ENCODE results near the gene RUFY4. TPM values are rescaled to one million over a fixed set of nuclear protein-coding genes. Genes with fewer than 3 reads are reported as not detected.

Gene RUFY4
- total RNA-seq, 2 experiments from 2014 or later, result 0.93 to 1.8 TPM

DNA sequence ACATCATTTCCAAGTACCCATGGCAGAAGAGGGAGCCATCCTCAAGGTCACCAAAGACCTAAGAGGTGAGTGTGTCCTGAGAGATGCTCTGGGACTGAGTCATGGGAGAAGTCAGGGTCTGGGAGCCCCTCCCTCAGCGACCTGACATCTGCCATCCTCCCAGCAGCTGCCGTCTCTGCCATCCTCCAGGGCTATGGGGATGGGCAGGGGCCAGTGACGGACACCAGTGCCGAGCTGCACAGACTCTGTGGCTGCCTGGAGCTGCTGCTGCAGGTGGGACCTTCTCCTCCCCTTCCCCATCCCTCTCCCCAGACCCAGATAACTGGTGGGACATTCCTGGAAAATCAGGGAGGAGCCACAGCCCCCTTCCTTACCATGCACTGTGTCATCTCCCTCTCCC lies 1.5 kb downstream of the RUFY4 start:
- Mint-ChIP-seq H3K27me3 (peaks cover 21% of the 10 kb centered on the region), H3K4me3 (no peak overlapping the region), H3K27ac (no peak overlapping the region), H3K4me1 (ENCODE audit: low read depth) (peaks cover 8% of the 10 kb centered on the region), H3K9me3 (no peaks in the 10 kb centered on the region), H3K36me3 (no peaks in the 10 kb centered on the region)
- ChIA-PET CTCF (interaction anchor here (1.1 to 1.4 kb wide), 3 partner anchors 34 to 285 kb away, joined by 3 to 4 read pairs (median 3); no protein-coding TSS in a partner anchor), POLR2A (no interaction called here)
- no peak for DNase-seq
- intact Hi-C loops (cut with micrococcal nuclease), result no loop called here

DNA sequence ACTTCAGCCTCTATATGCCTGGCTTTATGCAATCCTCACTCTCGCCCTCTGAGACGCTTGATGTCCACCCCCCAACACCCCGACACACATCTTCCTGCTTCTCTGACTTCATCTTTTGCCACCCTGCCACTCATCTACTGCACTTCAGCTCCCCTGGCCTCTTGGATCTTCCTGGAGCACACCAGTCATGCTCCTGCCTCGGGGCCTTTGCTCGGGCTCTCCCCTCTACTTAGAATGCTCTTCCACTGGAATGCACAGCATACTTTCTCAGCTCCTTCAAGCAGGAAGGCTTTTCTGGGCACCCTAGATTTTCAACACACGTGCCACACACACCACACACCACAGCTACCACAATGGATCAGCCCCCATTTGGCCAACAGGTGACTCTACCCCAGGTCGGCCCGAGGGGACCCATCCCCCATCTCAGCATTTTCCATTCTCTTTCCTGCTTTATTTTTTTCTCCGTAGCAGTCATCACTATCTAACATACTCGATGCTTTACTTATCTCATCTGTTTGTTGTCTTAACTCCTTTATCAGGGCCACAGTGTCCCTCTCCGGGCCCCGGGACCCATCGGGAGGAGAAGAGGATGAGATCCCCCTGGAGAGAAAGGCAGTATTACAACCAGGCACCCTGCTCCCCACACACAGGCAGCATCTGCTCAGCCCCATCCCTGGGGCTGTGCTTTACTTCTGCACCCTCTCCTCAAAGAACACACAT lies 2.3 kb downstream of the RUFY4 start:
- Mint-ChIP-seq H3K4me3 (no peak overlapping the region), H3K27ac (no peak overlapping the region), H3K9me3 (no peaks in the 10 kb centered on the region), H3K27me3 (peaks cover 21% of the 10 kb centered on the region), H3K4me1 (ENCODE audit: low read depth) (peaks cover 8% of the 10 kb centered on the region), H3K36me3 (no peaks in the 10 kb centered on the region)
- CTCF ChIA-PET, result interaction anchor here (1.4 to 2.0 kb wide), 2 partner anchors 35 to 286 kb away, joined by 3 to 4 read pairs; no protein-coding TSS in a partner anchor
- POLR2A ChIA-PET, result no interaction called here
- intact Hi-C loops (cut with micrococcal nuclease), result no loop called here
- no peak for DNase-seq

DNA sequence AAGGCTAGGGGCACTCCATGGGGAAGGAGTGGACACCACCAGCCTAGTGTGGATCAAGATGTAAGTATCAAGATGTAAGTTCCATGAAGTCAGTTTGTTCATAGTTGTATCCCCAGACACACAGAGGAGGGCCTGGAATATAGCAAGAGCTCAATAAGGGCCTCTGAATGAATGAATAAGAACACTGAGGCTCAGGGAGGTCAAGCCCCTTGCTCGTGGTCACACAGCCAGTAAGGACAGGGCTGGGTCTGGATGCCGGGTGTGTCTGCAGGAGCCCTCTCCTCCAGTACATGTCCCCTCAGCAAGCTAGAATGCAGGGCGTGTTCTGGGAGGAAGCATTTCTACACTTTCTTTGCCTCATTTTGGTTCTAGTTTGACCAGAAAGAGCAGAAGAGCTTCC lies 2.9 kb downstream of the RUFY4 start:
- intact Hi-C loops (cut with micrococcal nuclease), result no loop called here
- CTCF ChIA-PET, result interaction anchor here (2.0 kb wide), 1 partner anchor 286 kb away, joined by 4 read pairs; no protein-coding TSS in a partner anchor
- Mint-ChIP-seq H3K27me3 (peaks cover 17% of the 10 kb centered on the region), H3K9me3 (no peaks in the 10 kb centered on the region), H3K27ac (no peak overlapping the region), H3K4me3 (no peak overlapping the region), H3K36me3 (no peaks in the 10 kb centered on the region), H3K4me1 (ENCODE audit: low read depth) (peaks cover 8% of the 10 kb centered on the region)
- DNase-seq, result no peak
- POLR2A ChIA-PET, result no interaction called here

DNA sequence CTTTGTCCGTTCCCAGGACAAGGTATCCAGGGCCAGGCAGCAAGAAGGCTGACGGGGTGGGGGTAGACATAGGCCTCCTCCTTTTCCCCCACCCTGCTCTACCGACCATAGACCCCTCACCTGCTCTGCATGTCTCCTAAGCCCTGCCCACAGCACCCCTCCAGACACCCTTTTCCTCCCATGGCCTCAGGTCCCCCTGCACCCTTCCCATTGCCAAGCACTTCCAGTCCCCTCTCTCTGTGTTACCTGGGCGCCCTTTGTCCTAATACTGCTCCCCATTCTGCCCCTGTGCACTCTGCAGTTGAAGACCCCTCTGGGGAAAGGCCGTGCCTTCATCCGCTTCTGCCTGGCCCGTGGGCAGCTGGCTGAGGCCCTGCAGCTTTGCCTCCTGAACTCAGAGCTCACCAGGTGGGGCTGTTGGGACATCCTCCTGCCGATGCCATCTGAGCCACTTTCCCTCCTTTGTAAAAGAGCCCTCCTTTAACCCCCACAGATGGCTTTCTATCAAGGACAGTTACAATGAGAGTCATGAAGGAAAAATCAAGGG lies 3.5 kb downstream of the RUFY4 start:
- peaks cover 13% of the 10 kb centered on the region for H3K27me3 Mint-ChIP-seq
- no peak overlapping the region for H3K27ac Mint-ChIP-seq
- peaks cover 8% of the 10 kb centered on the region for H3K4me1 Mint-ChIP-seq (ENCODE audit: low read depth)
- POLR2A ChIA-PET, result no interaction called here
- no peak overlapping the region for H3K4me3 Mint-ChIP-seq
- intact Hi-C loops (cut with micrococcal nuclease), result no loop called here
- DNase-seq, result no peak
- no peaks in the 10 kb centered on the region for H3K9me3 Mint-ChIP-seq
- H3K36me3 Mint-ChIP-seq, result no peaks in the 10 kb centered on the region
- CTCF ChIA-PET, result interaction anchor here (2.0 kb wide), 1 partner anchor 287 kb away, joined by 4 read pairs; no protein-coding TSS in a partner anchor

DNA sequence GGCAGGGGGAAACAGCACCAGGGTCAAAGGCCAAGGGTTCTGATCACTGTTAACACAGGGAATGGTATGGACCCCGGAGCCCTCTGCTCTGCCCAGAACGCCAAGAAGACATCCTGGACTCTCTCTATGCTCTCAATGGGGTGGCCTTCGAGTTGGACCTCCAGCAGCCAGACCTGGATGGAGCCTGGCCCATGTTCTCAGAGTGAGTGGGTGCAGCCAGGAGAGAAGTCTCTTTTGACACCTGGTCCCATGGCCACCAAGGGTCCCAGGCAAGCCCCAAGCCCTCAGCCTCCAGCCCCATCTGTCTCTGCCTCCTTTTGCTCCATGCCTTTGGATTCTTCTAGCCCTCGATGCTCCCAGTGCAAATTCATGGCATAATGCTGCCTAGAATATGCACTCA lies 4.1 kb downstream of the RUFY4 start:
- Mint-ChIP-seq H3K27me3 (peaks cover 9% of the 10 kb centered on the region), H3K27ac (no peak overlapping the region), H3K4me1 (ENCODE audit: low read depth) (peaks cover 8% of the 10 kb centered on the region), H3K4me3 (no peak overlapping the region), H3K36me3 (no peaks in the 10 kb centered on the region), H3K9me3 (no peaks in the 10 kb centered on the region)
- POLR2A ChIA-PET, result no interaction called here
- CTCF ChIA-PET, result interaction anchor here (0.6 to 1.6 kb wide), 5 partner anchors 10 to 1317 kb away, joined by 3 to 9 read pairs (median 3); no protein-coding TSS in a partner anchor
- intact Hi-C loops (cut with micrococcal nuclease), result no loop called here
- no peak for DNase-seq

DNA sequence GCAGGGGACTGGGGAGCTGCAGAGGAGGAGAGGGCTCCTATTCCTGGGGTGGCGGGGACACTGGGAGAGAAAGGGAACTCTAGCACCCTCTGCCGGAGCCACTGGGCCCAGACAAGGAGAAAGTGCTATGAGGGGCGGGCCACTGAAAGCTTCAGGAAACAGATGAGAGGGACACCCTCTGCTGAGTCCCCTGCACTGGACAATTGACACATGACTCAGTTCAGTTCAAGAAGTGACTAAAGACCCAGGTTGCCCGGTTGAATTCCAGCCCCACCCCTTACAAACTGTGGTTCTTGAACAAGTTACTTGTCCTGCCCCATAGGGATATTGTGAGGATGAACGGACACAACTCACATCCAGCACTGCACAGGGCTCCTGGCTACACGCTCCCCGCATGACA lies 5.0 kb downstream of the RUFY4 start:
- intact Hi-C loops (cut with micrococcal nuclease), result no loop called here
- CTCF ChIA-PET, result interaction anchor here (0.6 to 1.6 kb wide), 5 partner anchors 10 to 1318 kb away, joined by 3 to 9 read pairs (median 3); no protein-coding TSS in a partner anchor

DNA sequence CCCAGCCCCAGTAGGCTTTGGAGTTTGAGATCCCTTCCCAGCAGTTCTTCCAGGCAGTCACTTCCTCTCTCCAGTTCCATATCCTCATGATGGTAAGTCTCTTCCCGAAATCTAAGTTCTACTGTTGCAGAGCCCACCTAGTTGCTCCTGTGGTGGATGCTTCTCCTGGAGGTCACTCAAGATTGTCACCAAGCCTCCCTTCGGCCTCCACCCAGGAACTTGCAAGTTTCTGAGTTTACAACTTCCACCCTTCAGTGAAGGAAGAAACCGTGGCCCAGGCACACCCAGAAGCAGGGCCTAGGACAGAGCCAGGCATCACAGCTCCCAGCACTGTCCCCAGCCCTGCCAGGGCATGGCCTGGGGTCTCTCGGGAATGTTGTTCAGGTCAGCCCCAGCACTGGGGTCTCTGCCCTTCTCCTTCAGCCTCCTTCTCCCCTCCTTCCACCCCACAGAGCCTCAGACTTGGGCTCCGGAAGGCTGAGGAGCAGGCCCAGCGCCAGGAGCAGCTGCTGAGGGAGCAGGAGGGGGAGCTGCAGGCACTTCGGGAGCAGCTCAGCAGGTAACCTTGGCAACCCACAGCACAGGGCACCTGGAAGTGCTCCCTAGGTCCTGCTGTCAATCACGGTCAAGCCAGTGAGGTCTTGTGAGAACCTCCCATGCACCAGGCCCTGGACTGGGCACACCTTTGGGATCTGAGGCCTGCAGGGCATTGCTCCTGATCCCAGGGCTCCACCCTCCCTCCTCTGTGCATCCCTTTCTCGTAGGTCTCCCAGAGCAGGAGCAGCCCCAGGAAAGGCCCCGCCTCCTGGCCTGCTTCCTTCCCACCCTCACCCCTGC lies 7.1 kb downstream of the RUFY4 start:
- H3K9me3 Mint-ChIP-seq, result no peaks in the 10 kb centered on the region
- no peak overlapping the region for H3K4me3 Mint-ChIP-seq
- H3K36me3 Mint-ChIP-seq, result no peaks in the 10 kb centered on the region
- POLR2A ChIA-PET, result no interaction called here
- DNase-seq, result no peak
- H3K4me1 Mint-ChIP-seq (ENCODE audit: low read depth), result no peaks in the 10 kb centered on the region
- no peak overlapping the region for H3K27ac Mint-ChIP-seq
- CTCF ChIA-PET, result interaction anchor here (1.0 to 1.4 kb wide), 2 partner anchors 287 to 290 kb away, joined by 3 to 4 read pairs; no protein-coding TSS in a partner anchor
- H3K27me3 Mint-ChIP-seq, result peaks cover 5% of the 10 kb centered on the region
- intact Hi-C loops (cut with micrococcal nuclease), result no loop called here

More for the DNA sequence above, 5.0 kb downstream of the RUFY4 start:
- no peak overlapping the region for H3K27ac Mint-ChIP-seq
- no peak overlapping the region for H3K4me3 Mint-ChIP-seq
- peak; percentile 48 for DNase-seq
- peaks cover 5% of the 10 kb centered on the region for H3K27me3 Mint-ChIP-seq
- no peaks in the 10 kb centered on the region for H3K36me3 Mint-ChIP-seq
- POLR2A ChIA-PET, result interaction anchor here (0.7 kb wide), 1 partner anchor 179 kb away, joined by 3 read pairs; no protein-coding TSS in a partner anchor
- H3K4me1 Mint-ChIP-seq (ENCODE audit: low read depth), result peaks cover 4% of the 10 kb centered on the region
- H3K9me3 Mint-ChIP-seq, result no peaks in the 10 kb centered on the region

DNA sequence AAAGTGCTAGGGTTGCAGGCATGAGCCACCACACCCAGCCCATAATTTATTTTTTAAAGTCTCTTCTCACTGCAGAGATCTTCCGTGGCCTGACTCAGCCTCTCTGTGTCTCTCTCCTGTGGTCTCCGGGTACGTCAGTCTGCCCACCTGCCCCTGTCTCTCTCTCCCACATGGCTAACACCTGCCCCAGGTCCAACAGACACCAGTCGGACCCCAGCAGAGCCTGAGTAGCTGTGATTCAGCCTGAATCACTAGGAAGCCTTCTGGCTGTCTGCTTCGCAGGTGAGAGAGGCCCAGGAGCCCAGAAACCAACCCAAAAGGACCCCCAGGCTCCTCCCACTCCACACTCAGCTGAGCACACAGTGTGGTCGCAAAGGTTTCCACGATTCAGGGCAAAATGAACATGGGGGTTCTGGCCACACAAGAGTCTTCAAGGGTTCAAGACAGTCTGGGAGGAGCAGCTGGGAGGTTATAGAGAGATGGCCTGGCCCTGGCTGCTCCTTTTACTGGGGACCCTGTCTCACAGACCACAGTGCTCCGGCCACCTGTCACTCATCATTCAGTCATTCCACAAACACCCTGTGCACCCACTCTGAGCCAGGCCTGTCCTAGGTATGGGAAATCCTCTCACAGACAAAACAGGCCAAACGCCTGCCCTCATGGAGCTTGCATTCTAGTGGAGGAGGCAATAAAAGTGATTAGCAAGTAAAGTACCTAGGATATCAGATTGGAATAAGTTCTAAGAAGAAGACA lies 8.6 kb downstream of the RUFY4 start:
- no peak for DNase-seq
- H3K27ac Mint-ChIP-seq, result no peak overlapping the region
- peaks cover 5% of the 10 kb centered on the region for H3K27me3 Mint-ChIP-seq
- H3K36me3 Mint-ChIP-seq, result no peaks in the 10 kb centered on the region
- ChIA-PET CTCF (interaction anchor here (1.4 to 2.2 kb wide), 2 partner anchors 9 to 288 kb away, joined by 4 to 6 read pairs; partner anchors contain the start of gene RUFY4), POLR2A (no interaction called here)
- H3K9me3 Mint-ChIP-seq, result no peaks in the 10 kb centered on the region
- H3K4me3 Mint-ChIP-seq, result no peak overlapping the region
- intact Hi-C loops (cut with micrococcal nuclease), result no loop called here
- no peaks in the 10 kb centered on the region for H3K4me1 Mint-ChIP-seq (ENCODE audit: low read depth)

DNA sequence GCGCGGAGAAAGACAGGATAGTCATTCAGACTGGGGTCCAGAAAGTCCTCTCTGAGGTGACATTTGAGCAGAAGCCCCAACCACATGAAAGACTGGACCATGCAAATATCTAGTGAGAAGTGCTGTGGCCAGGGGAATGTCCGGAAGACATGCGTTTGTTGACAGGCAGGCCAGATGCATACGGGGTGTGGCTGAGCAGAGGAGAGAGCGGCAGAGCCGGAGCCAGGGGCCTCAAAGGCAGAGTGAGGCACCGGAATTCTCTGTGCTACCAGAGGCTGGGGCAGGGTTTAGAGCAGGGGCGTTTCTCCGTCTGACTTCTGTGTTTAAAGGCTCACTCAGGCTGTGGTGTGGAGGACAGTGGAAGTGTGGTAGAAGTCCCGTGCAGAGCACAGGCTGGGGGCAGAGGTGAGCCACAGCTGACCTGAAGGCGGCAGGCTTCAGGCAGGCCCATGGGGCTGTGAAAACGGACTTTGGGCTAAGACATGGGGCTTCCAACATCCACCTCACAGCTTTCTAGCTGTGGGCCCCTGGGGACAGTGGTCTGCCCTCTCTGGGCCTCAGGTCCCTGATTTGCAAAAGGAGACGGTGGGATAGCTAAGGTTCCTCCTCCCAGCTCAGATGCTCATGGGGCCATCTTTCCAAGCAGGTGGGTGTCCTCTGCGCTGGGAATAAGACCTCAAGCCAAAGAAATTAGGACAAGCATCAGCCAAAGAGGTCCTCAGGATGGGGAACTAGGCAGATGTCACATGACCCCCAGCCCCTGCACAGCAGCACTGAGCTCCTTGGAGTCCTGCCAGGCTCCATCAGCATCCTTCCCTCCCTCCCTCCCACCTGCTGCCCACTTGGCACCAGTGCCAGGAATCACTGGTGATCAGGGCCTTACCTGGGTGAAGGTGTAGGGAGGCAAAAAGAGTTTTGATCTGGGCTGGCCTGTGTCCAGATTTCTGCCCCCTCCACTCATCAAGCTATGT lies 11.2 kb downstream of the RUFY4 start:
- Mint-ChIP-seq H3K4me3 (no peak overlapping the region), H3K9me3 (no peaks in the 10 kb centered on the region), H3K27ac (no peak overlapping the region), H3K36me3 (no peaks in the 10 kb centered on the region), H3K4me1 (ENCODE audit: low read depth) (no peaks in the 10 kb centered on the region), H3K27me3 (no peaks in the 10 kb centered on the region)
- POLR2A ChIA-PET, result no interaction called here
- no peak for DNase-seq
- CTCF ChIA-PET, result interaction anchor here (1.1 to 2.2 kb wide), 3 partner anchors 11 to 291 kb away, joined by 3 to 6 read pairs (median 6); partner anchors contain the start of gene RUFY4
- intact Hi-C loops (cut with micrococcal nuclease), result no loop called here

DNA sequence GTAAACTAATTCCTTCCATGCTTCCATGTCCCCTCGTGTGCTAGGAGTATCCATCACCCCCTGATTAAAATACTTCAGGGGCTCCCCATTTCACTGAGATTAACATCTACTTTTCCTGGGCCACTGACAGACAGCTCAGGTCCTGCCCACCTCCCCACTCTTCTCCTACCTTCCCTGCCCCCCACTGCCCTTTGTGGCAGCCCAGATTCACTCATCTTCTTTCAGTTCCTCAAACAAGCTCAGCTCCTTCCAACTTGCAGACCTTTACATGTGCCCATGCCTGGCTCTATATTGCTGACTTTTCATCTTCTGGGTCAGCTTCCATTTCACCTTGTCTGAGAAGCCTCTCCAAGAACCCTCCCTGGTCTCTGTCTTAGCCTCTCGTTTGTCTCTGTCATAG lies 12.0 kb downstream of the RUFY4 start:
- no peaks in the 10 kb centered on the region for H3K4me1 Mint-ChIP-seq (ENCODE audit: low read depth)
- intact Hi-C loops (cut with micrococcal nuclease), result no loop called here
- no peak overlapping the region for H3K27ac Mint-ChIP-seq
- DNase-seq, result no peak
- peaks cover under 1% of the 10 kb centered on the region for H3K36me3 Mint-ChIP-seq
- peaks cover 3% of the 10 kb centered on the region for H3K9me3 Mint-ChIP-seq
- ChIA-PET POLR2A (no interaction called here), CTCF (interaction anchor here (1.4 kb wide), 1 partner anchor 12 kb away, joined by 6 read pairs; the partner anchor contains the start of gene RUFY4)
- no peak overlapping the region for H3K4me3 Mint-ChIP-seq
- no peaks in the 10 kb centered on the region for H3K27me3 Mint-ChIP-seq

DNA sequence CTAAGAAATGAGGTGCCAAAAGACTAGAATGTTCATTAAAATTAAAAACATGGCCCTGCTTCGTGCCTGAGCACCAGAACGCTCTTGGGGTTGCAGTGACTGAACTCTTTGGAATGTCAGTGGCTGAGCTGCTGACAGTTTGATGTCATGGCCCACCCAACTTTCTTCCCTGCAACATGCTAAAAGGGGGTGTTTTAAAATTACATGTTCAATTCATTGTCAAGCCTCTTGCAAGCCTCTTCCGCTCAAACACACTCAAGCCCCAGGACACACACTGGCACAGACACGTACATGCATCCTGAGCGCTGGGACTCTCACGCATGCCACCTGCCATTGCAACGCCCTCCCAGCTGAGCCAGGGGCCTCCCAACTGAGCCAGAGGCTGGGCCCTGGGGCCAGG lies 12.6 kb downstream of the RUFY4 start:
- ChIA-PET POLR2A (no interaction called here), CTCF (interaction anchor here (1.4 kb wide), 1 partner anchor 13 kb away, joined by 6 read pairs; the partner anchor contains the start of gene RUFY4)
- no peak overlapping the region for H3K4me3 Mint-ChIP-seq
- no peaks in the 10 kb centered on the region for H3K4me1 Mint-ChIP-seq (ENCODE audit: low read depth)
- H3K27ac Mint-ChIP-seq, result no peak overlapping the region
- no peaks in the 10 kb centered on the region for H3K27me3 Mint-ChIP-seq
- H3K9me3 Mint-ChIP-seq, result peaks cover 9% of the 10 kb centered on the region
- H3K36me3 Mint-ChIP-seq, result peaks cover 4% of the 10 kb centered on the region
- intact Hi-C loops (cut with micrococcal nuclease), result no loop called here
- no peak for DNase-seq

Measured in activated CD4-positive, alpha-beta memory T cell treated with anti-CD3 and anti-CD28 coated beads for 36 hours (primary cell).